Urinary bladder (tissue), 4 donors: ENCODE results near the gene NR6A1. TPM values are rescaled to one million over a fixed set of nuclear protein-coding genes. Genes with fewer than 3 reads are reported as not detected.
A peak's percentile ranks its signal among the peaks of the same experiment; 100 is the strongest.

ENCODE experiments used
- DNase-seq: peaks from one replicate; pipeline ENCODE4 v3.0.0-alpha.2; 2015; ENCODE audit errors: extremely low spot score
- H3K27ac ChIP-seq: one replicate; pipeline ENCODE4 v1.5.1; 2013; ENCODE audit warnings: low read depth, mild to moderate bottlenecking, moderate library complexity
- H3K36me3 ChIP-seq: one replicate; pipeline ENCODE4 v1.6.1; 2013; ENCODE audit warnings: mild to moderate bottlenecking, moderate library complexity; ENCODE audit not compliant: insufficient read depth
- H3K4me1 ChIP-seq: one replicate; pipeline ENCODE4 v1.6.1; 2013; ENCODE audit warnings: mild to moderate bottlenecking, moderate library complexity; ENCODE audit not compliant: insufficient read depth
- H3K4me3 ChIP-seq: one replicate; pipeline ENCODE4 v1.5.1; 2013; ENCODE audit warnings: low read depth, low read length
- WGBS: extraction: QIAGEN DNeasy Blood & Tissue Kit; methylation state at CpG from one replicate; pipeline ENCODE4 v1.1.7; 2013; 5-methylcytosine and 5-hydroxymethylcytosine counted together
- polyA plus RNA-seq: library from polyadenylated mRNA; stranded (reverse); fragments of 200-250 nt; gene quantifications from one replicate; pipeline ENCODE4 v1.2.3, GENCODE V29; 2013
- total RNA-seq: library from RNA; depleted of rRNA; stranded (reverse); fragments of >200 nt; gene quantifications from one replicate; pipeline ENCODE4 v1.2.3, GENCODE V29; 2014
- donor health status: healthy with polysubstance abuse.
- donor health status: healthy.

The NR6A1 gene
- total and polyA plus RNA-seq, 2 donors = 0.29 to 1.4 TPM

DNA sequence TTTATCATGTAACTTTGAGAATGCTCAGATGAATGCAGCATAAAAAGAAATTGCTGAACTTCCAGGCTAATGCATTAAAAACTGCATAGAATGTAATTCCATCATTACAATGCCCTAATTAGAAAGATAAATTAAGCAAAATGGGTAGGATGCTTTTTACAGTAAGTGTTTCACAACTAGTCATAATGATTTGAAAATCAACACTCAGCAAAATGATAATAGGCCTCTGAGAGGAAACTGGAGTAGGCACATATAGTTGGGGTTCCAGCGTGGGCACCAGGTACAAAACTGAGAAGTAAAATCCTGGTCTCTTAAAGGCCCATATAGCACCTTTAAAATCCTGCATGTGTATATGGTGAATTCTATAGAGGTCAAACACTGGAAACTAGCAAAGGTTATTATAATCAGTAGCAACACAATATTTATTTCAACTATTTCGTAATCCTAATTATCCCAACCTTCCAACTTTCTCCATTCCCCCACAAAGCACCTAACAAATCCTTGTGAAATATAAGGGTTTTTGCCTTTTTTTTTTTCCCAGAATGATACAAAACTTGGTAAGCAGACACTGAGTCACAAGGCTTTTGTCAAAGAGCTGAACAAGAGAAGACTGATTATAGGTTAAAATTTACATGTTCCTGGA lies 155.9 kb downstream of the NR6A1 start:
- Histone ChIP-seq H3K4me3 (no peak overlapping the region), H3K27ac (no peak overlapping the region), H3K36me3 (no peaks in the 10 kb centered on the region), H3K4me1 (no peaks in the 10 kb centered on the region)
- WGBS = 92% methylated on average over 2 of the region's 2 CpGs
- no peak for DNase-seq

DNA sequence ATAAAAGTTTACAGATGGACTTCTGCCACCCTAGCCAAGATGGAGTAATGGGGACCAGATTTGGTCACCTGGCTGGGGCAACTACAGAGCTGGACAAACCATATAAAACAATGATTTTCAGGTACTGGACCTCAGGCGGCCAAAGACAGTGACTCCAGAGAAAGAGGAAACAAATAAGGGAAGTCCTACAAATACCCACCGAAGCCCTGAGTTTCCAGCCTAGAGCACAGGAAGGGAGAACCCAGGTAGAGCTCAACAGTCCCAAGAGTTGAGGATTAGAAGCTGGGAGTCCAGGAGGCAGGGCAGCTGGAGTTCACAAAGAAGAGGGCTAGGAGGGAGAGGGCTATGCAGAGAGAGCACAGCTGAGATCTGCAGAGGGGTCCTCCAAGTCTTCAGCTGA lies 157.3 kb downstream of the NR6A1 start:
- WGBS = 78% methylated on average over 2 of the region's 2 CpGs
- Histone ChIP-seq H3K4me1 (no peaks in the 10 kb centered on the region), H3K27ac (no peak overlapping the region), H3K4me3 (no peak overlapping the region), H3K36me3 (no peaks in the 10 kb centered on the region)
- no peak for DNase-seq

DNA sequence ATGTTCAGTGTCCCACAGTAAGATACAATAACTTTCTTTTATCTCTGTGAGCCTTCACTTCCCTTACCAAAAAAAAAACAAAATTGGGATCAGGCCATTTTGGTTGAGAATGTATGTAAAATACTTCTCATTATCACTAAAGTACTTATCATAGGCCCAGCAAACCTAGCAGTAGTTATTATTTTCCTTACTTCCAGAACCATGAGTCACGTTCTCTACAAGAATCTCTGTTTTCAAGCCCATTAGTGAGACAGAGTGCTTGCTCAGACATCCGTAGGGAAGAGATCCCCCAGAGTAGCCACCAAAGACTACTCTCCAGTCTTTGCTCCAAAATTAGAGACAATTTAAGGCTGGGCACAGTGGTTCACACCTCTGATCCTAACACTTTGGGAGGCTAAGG lies 160.0 kb downstream of the NR6A1 start:
- H3K27ac ChIP-seq = no peak overlapping the region
- no peaks in the 10 kb centered on the region for H3K36me3 ChIP-seq
- DNase-seq = no peak
- no peak overlapping the region for H3K4me3 ChIP-seq
- 94% methylated on average over 2 of the region's 2 CpGs for WGBS
- no peaks in the 10 kb centered on the region for H3K4me1 ChIP-seq

DNA sequence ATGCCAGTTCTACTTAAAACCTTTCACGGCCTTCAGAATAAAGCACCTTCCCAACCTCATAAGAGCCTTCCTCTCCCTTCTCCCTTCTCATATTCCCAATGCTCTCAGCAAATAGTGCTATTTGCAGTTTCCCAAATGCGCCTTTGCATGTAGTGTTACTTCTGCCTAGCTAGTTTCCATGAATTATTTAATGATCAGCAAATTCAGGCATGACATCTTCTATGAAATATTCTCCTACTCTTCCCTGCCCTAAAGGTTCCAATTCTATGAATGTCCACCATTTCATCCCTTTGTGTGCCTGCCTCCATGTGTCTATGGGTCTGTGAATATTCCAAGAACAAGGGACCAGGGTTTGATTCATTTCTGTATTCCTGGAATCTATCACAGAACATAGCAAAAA lies 165.1 kb downstream of the NR6A1 start:
- no peak for DNase-seq
- WGBS = 92% methylated on average over 2 of the region's 2 CpGs
- Histone ChIP-seq H3K27ac (no peak overlapping the region), H3K36me3 (no peaks in the 10 kb centered on the region), H3K4me1 (no peaks in the 10 kb centered on the region), H3K4me3 (no peak overlapping the region)

DNA sequence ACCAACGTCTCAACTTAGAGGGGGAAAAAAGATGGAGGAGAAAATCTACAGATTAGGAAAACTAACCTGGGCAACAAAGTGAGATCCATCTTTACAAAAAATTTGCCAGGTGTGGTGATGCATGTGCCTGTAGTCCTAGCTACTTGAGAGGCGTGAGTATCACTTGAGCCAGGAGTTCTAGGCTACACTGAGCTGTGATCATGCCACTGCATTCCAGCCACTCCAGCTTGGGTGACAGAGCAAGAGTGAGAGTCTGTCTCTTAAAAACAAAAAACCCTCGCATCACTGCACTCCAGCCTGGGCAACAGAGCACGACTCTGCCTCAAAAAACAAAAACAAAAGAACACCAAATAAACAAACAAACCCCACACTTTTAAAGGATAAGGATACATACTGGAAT lies 165.9 kb downstream of the NR6A1 start:
- 86% methylated on average over 4 of the region's 4 CpGs for WGBS
- H3K27ac ChIP-seq = no peak overlapping the region
- no peak for DNase-seq
- H3K4me3 ChIP-seq = no peak overlapping the region
- no peaks in the 10 kb centered on the region for H3K36me3 ChIP-seq
- H3K4me1 ChIP-seq = no peaks in the 10 kb centered on the region

DNA sequence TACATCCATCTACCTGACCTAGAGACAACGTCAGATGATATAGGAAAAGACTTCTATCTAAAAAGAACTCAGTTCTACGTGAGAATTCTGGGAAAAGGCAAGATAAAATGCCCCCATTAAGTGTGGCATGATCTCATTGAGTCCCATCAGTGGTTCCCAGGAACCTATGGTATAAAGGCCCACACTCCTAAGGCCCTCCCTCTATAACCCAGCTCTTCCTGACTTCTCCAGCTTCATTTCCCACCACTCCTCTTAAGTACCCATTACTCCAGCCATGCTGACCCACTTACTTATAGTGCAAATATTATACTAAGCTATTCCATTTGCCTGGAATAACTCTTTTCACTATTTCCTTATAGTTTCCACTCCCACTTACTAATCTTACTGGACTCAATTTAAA lies 168.5 kb downstream of the NR6A1 start:
- 80% methylated on average over 2 of the region's 2 CpGs for WGBS

DNA sequence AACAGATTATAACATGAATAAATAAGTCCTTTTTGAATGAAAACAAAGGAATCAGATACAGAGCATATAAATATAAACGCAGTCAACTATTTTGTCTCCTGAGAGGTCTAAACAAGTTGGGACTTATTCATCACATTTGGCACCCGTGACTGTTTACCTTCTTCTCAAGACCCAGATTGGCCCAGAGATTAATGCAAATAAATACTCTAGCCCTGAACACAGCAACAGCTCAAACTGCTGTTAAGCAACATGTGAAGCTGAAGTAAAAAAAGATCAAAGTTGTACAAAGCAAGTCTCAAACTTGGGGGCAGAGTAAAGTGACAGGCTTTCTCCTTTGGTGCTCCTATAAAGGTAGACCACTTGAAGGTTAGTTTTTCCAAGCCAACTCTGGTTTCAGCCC lies 168.9 kb downstream of the NR6A1 start:
- H3K4me3 ChIP-seq = no peak overlapping the region
- WGBS = 44% methylated on average over 2 of the region's 2 CpGs
- peak overlapping the region; percentile 84 for H3K27ac ChIP-seq
- peak; percentile 57 for DNase-seq
- no peaks in the 10 kb centered on the region for H3K36me3 ChIP-seq
- no peaks in the 10 kb centered on the region for H3K4me1 ChIP-seq

More for the DNA sequence above, 168.5 kb downstream of the NR6A1 start:
- H3K4me1 ChIP-seq = no peaks in the 10 kb centered on the region
- no peak for DNase-seq
- H3K27ac ChIP-seq = peak overlapping the region; percentile 84
- H3K36me3 ChIP-seq = no peaks in the 10 kb centered on the region
- H3K4me3 ChIP-seq = no peak overlapping the region

DNA sequence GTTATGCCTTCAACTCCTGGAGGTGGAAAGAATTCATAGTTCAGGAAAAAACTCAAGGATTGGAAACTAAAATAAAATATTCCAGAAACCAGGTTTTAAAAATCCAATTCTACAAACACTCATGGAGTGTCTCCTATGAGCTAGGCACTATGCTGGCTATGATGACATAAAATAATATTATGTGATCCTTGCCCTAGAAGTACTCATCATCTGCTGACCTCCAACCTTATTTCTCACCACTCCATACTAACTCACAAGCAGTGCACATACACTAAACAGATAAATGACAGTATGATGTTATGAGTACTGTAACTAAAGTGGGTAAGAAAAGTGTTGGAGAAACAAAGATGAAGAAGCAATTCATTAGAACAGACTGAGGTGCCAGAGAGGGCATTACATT lies 170.7 kb downstream of the NR6A1 start:
- H3K4me1 ChIP-seq = peaks cover 2% of the 10 kb centered on the region
- no peak overlapping the region for H3K4me3 ChIP-seq
- DNase-seq = no peak
- H3K27ac ChIP-seq = no peak overlapping the region
- H3K36me3 ChIP-seq = no peaks in the 10 kb centered on the region

DNA sequence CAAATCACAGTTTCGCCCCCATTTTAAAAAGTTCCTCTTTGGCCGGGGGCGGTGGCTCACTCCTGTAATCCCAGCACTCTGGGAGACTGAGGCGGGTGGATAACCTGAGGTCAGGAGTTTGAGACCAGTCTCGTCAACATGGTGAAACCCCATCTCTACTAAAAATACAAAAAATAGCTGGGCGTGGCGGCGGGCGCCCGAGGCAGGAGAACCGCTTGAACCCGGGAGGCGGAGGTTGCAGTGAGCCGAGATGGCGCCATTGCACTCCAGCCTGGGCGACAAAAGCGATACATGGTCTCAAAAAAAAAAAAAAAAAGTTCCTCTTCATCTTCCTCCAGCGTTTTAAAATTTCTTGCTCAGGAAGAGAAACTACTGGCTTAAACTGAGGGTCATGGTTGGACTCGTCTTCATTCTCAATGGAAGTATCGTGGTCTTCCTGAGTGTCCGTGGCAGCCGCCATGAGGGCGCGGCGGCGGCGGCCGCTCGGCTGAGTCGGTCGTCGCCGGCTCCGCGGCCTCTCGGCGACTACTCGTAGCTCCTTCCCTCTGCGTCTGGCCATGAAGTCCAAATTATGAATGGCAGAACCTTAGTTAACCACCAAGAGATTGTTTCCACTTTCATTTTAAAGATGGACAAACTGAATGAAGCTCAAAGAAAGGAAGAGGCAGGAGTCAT lies 171.9 kb downstream of the NR6A1 start:
- H3K36me3 ChIP-seq = no peaks in the 10 kb centered on the region
- H3K27ac ChIP-seq = no peak overlapping the region
- H3K4me1 ChIP-seq = peaks cover 4% of the 10 kb centered on the region
- H3K4me3 ChIP-seq = no peak overlapping the region
- no peak for DNase-seq
- 98% methylated on average over 39 of the region's 39 CpGs for WGBS

DNA sequence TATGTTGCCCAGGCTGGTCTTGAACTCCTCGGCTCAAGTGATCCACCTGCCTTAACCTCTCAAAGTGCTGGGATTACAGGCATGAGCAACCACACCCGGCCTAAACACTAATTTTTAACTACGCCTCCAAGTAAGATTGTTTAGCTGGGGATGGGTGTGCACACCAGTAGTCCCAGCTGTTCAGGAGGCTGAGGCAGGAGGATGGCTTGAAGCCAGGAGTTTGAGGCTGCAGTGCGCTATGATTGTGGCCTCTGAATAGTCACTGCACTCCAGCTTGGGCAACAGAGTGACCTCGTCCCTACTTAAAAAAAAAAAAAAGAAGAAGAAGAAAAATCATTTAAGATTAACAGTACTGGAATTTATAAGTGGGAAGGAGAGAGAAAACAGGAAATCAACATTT lies 173.1 kb downstream of the NR6A1 start:
- no peak for DNase-seq
- no peak overlapping the region for H3K4me3 ChIP-seq
- H3K27ac ChIP-seq = no peak overlapping the region
- WGBS = 94% methylated on average over 5 of the region's 5 CpGs
- H3K4me1 ChIP-seq = peaks cover 4% of the 10 kb centered on the region
- H3K36me3 ChIP-seq = no peaks in the 10 kb centered on the region

DNA sequence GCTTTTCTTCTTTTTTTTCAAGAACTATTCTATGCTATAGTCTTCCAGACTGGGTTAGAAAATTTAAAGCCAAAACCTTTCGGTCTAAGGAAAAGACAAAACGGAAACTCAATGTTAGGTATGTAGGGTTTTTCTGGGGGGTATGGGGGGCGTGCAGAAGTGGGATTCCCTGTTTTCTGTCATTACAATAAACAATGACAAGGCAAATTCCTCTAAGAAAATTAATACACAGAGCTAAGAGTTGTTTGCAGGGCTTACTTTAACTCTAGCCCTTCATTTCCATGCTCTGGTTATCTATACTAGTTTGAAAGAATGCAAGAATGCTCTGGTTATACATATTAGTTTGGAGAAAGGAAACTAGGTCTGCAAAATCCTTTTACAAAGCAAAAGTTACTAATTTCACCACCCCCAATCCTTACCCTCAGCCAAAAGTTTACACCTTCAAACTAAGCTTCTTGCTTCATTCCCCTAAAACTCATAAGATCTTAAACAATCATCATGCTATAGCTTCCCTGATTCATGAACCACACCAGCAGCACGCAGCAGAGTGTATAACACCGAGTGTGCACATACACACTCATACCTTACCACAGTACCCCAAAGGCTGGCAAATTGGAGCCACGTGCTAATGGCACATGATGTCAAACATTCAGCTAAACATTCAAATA lies 174.8 kb downstream of the NR6A1 start:
- H3K27ac ChIP-seq = peak overlapping the region; percentile 23
- 83% methylated on average over 6 of the region's 6 CpGs for WGBS
- H3K4me1 ChIP-seq = peaks cover 4% of the 10 kb centered on the region
- no peak for DNase-seq
- H3K4me3 ChIP-seq = no peak overlapping the region
- H3K36me3 ChIP-seq = no peaks in the 10 kb centered on the region

DNA sequence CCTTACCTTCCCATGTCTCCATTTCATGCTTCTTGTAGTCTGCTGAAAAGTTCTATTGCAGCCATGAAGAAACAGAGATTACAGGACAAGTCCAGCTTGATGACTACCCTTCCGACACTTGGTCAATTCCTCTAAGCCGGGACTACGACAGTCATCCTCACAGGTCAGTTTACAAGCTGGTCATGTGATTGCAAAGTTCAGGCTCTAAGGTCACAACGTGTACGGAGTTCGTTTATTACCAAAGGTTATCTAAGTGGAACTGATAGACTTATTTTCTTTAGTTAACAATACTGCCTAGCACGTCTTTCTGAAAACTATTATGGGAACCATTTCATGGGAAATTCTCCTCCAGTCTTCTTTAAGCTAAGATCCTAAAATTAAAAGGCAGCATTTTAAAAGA lies 175.4 kb downstream of the NR6A1 start:
- DNase-seq = no peak
- no peak overlapping the region for H3K27ac ChIP-seq
- WGBS = 74% methylated on average over 7 of the region's 7 CpGs
- H3K4me3 ChIP-seq = no peak overlapping the region
- no peaks in the 10 kb centered on the region for H3K36me3 ChIP-seq
- peaks cover 4% of the 10 kb centered on the region for H3K4me1 ChIP-seq

DNA sequence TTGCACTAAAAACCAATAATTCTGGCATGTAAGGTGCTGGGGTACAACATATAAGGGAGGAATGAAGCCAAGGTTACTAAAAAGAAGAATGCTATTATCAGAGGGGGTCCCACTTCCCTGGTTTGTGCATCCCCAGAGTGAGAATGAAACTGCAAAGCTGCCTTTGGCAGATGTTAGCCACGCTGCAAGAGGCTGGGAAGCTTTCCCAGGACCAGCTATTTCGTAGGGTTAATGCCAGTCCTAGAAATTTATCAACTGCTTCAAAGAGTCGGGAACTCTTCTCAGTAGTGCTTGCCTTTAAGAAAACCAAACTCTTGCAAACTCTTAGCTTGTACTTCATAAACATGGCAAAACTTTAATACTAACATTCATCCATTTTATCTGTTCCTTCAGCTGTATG lies 176.4 kb downstream of the NR6A1 start:
- H3K4me1 ChIP-seq = peaks cover 4% of the 10 kb centered on the region
- H3K4me3 ChIP-seq = no peak overlapping the region
- no peak overlapping the region for H3K27ac ChIP-seq
- 27% methylated on average over 3 of the region's 3 CpGs for WGBS
- no peak for DNase-seq
- no peaks in the 10 kb centered on the region for H3K36me3 ChIP-seq

DNA sequence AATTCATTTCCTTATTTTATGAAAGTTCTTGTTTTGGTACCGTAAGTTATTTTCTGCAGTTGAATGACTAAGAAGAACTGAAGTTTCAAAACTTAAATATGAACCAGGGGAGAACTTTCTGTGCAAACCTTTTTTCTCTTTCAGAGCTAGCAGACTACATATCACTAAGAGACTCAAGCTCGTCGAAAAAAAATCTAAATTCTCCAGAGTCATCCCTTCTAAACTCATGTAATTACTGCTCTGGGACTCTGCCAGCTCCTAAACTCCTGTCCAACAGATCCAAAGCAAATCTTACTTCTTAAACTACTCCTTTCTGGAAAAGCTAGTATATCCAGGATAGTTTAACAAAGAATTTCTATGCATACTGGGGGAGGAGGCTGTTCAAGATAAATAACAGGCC lies 176.9 kb downstream of the NR6A1 start:
- no peak overlapping the region for H3K27ac ChIP-seq
- no peak overlapping the region for H3K4me3 ChIP-seq
- DNase-seq = no peak
- H3K4me1 ChIP-seq = peaks cover 4% of the 10 kb centered on the region
- WGBS = 36% methylated on average over 3 of the region's 3 CpGs
- H3K36me3 ChIP-seq = no peaks in the 10 kb centered on the region
